GM18517 (cell line): ENCODE measurements around the gene PTK7.

Experiments
- ATAC-seq: cut with Tn5 transposase; IDR thresholded peaks from one replicate; pipeline ENCODE4 v1.9.1; 2021; ENCODE audit warnings: mild to moderate bottlenecking, moderate library complexity; ENCODE audit not compliant: unreplicated experiment

The PTK7 gene

DNA sequence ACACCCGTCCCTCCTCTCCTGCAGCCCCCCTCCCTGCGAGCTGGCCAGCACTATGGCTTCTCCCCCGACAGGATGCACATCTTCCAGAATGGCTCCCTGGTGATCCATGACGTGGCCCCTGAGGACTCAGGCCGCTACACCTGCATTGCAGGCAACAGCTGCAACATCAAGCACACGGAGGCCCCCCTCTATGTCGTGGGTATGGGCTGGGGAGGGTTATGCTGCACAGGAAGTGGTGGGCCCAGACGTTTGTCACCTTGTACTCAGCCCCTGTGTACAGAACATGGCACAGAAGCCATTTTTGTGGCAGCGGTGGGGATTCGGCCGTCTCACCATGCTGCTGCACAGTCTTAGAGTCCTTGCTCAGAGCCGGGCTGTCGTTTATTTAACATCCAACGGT, 66.0 kb downstream of the PTK7 start:
- ATAC-seq: no peak

DNA sequence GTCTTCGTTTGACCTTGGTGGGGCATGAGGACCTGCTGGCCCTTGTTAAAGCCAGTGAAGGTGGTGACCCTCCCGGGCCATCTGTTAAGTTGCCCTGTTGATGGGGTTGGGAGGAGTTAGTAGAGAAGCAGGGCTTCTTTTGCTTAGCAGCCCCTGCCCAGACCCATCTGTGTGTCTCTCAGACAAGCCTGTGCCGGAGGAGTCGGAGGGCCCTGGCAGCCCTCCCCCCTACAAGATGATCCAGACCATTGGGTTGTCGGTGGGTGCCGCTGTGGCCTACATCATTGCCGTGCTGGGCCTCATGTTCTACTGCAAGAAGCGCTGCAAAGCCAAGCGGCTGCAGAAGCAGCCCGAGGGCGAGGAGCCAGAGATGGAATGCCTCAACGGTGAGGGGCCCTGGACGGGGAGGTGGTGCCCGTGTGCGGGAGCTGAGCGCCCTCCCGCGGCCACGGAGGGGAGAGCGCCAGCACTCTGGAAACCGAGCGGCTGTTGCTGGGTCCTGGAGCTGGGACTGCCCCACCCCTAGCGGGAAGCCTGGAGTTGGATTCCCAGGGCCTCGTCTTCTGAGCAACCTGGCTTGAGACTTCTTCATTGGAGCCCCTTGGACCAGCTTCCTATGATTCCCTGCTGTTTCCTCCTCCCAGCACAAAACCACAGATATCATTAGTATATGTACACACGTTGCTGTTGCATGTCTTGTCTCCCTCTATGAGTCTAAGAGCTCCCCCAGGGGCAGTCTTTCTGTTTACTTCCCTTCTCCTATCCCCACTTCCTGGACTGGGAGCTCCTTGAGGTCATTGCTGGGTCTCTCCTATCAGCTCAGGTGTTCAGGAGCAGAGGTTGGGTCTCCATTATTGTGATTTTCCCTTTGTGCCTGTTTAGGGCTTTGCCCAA, 67.4 kb downstream of the PTK7 start:
- ATAC-seq: no peak

DNA sequence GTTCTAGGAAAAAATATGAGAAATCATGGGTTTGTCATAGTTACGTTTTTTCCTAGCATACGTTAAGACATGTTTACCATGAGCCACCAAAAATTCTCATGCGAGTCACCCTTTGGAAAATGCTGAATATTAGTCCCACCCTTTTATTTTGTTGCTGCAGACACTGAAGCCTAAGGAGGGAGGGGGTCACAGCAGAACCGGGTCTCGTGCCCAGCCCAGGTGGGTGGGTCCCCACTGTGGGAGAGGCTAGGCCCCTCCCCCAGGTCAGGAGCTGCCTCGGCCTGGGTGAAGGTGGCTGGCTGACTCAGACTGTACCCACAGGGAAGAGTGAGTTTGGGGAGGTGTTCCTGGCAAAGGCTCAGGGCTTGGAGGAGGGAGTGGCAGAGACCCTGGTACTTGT, 68.8 kb downstream of the PTK7 start:
- no peak for ATAC-seq

DNA sequence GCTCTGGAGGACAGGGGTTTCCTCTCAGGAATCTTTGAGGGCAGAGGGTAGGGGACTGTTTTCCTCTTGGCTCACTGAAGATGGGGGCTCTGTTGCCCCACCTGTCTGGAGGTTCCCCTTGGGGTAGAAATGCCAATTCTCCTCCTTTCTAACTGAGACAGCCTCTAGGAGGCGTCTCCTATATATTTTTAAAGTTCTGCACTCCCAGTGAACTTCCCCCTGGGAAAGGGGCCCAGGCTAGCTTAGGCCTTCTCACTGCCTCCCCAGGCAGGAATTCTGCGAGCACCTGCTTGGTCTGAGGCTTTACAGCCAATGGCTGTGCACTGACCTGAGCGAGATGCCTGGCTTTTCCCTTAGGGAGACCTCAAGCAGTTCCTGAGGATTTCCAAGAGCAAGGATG, 70.1 kb downstream of the PTK7 start:
- ATAC-seq: no peak

DNA sequence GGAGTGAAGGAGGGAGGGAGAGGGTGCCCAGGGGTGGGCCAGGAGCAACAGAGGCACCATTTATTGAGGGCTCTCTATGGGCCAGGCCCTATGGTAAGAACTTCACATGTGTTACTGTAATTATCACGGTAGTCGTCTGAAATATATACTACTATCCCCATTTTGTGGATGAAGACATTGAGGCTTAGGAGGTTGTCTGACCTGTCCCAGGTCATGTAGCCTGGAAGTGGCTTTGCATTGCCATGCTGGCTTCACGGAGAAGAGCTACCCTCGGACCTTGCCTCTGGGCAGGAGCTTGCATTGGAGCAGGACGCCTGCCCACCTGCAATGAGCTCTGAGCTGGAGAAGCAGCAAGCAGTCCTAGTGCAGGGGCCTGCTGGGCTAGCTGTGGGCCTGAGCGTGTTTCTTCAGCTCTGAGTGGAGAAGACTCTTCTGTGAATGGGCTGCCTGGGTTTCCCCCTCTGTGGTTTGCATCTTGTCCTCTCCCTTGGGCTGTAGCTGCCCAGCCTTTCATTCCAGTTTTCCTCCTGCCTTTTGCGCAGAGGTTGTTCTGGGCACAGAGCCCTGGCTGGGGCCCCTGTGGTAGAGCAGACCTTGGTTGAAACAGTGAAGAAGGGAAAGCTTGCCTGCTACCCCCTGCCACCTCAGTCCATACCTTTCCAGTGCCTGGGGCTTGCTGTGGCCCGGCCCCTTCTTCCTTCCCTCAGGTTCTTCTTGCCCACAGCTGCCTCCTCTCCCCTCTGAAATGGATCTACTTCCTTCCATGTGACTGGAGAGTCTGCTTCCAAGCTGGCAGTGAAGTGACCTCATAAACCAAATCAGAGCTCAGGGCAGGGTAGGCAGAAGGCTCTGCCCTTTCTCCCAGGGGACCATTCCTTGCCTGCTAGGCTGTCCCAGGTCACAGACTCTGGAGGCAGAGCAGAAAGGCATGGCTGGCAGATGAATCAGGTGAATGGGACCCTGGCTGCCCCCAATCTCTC, 70.9 kb downstream of the PTK7 start:
- ATAC-seq: no peak

DNA sequence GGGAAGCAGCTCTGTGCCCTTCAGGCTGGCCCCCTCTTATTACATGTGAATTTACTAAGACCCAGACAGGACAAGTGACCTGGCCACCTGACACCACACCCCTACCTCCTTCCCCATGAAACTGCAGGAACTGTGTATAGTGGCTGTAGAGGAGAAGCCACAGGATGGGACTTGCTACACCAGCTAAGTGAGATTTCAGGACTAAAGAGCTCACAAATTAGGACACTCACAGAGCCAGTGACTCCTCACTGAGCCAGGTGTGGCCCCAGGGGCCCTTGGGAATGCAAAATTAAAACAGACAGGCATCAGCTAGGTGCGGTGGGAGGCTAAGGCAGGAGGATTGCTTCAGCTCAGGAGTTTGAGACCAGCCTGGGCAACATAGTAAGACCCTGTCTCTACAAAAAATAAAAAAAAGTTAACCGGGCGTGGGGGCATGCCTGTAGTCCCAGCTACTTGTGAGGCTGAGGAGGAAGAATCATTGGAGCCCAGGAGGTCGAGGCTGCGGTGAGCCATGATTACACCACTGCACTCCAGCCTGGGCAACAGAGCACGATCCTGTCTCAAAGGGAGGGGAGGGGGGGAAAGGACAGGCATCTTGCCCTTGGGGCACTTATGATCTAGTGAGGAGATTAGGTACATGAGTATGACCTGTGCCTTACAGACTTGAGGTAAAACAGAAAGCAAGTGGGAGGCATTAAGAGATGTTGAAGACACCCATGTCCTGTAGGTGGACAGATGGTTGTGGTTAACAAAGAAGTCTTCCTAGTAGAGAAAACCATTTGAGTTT, 71.8 kb downstream of the PTK7 start:
- ATAC-seq: no peak

DNA sequence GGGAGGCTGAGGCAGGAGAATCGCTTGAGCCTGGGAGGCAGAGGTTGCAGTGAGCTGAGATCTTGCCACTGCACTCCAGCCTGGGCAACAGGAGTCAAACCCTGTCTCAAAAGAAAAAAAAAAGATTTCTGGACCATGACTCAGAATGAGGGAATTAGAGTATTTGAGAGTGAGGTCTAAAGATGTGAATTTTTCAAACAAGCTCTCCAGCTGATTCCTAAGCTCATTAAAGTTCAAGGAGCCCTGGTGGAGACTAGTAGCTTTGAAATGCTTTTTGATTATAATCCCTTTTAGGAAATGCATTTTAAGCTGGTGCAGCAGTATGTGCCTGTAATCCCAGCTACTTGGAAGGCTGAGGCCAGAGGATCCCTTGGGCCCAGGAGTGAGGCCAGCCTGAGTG, 73.2 kb downstream of the PTK7 start:
- ATAC-seq: no peak

DNA sequence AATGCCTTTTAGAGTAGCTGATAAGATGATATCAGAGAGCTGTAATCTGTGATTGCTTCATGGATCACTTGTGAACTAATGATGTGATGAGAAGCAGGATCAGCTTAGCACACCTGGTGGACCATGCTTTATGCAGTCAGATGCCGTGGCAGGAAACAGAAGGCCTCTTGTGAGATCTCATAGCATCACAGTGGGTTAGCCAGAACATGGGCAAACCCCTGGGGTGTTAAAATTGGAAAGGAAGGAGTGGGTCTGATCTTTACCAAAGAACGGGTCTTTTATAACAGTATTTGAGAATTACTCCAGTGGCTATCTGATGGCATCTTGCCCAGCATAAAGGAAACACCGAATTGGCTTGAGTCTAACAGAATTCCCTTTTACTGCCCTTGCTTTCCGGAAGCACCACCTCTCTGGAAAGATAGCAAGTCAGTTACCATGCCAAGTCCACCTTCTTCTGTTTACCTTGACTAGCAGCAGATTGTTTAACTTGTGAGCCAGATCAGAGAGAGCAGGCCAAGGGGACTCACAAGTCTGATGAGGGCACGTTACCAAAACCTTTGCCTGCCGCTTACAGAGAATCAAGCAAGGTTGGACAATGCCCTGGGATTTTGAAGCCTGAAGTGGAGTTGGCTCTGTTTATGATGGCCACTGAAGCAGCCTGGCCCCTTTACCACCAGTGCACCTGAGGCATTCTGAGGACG, 74.1 kb downstream of the PTK7 start:
- no peak for ATAC-seq

DNA sequence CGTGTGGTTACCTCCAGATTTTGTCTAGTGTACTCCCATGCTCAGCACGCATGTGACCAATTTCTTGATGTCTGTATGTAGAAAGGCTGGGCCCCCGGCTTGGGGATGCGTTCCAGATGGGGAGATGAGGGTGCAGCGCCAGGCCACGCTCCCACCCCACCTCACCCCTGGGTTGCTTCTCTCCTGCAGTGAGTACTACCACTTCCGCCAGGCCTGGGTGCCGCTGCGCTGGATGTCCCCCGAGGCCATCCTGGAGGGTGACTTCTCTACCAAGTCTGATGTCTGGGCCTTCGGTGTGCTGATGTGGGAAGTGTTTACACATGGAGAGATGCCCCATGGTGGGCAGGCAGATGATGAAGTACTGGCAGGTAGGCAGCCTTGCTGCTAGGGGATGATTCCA, 83.5 kb downstream of the PTK7 start:
- no peak for ATAC-seq

DNA sequence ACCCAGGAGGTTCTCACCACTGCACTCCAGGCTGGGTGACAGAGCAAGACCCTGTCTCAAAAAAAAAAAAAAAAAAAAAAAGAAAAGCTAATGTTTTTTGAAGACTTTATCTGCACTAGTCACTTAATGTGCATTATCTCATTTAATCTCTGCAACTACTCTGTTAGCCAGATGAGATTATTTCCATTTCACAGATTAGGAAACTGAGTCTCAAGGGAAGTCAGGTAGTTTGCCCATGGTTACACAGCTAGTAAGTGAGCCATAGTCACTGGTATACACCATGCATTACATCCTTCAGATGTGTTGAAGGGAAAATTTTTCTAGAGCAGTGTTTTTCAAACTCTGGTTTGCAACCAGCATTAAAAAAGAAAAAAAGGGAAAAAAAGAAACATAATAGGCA, 87.8 kb downstream of the PTK7 start:
- ATAC-seq: no peak

DNA sequence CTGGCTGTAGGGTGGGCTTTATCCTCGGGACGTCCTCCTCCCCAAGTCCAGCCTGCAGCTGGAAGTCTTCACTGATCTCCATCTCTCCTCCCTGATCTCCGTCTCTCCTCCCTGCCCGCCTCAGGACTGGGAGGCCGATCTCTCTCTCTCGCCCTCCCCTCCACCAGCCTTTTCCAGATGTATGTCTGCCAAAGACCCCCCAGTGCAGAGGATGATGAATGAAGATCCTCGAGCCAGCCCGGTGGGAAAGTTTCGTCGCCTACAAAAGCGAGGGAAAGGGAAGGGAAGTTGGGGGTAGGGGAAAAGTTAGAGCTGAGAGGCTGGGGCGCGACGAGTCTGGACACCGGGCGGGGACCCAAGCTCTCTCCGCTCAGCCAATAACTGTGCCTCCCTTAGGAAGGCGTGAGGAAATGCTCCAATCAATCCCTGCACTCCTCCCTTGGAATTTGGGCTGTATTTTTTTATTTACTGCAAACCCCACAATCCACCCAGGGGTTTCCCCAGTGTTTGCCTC, 94.4 kb downstream of the PTK7 start:
- no peak for ATAC-seq

DNA sequence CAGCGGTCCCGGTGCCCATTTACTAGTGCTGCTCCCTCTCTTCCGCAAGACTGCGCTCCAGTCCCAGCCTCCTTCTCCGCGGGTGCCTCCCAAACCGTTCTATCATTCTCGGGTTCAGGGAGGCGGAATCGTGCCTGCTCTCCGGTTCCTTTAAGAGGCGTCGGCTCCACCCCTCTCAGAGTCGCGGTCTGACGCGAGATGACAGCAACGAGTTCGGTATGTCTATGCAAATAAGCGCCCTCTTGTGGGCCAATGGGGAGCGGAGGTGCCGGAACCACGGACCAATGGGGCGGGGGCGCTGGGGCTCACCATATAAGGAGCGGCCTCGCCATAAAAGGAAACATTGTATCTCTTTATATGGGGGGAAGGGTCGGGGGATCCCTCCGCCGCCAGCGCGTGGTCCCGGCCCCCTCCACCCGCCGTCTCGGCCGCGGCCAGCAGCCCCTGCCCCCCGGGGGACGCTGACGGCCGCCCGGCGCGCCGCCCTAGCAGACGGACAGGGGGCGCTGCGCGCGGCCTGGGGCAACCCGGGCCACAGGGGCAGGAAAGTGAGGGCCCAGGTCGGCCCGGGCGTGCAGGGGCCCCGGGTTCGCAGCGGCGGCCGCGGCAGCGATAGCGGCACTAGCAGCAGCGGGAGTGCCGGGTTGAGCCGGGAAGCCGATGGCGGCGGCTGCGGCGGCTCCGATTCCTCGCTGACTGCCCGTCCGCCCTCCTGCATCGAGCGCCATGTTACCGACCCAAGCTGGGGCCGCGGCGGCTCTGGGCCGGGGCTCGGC, 95.0 kb downstream of the PTK7 start, which contains the start of gene SRF:
Gene SRF (plus strand): TSS at position 339 of the 776 bp plus-strand sequence. CDS start 388 bp downstream, at position 727.
- peak; percentile 62 for ATAC-seq

DNA sequence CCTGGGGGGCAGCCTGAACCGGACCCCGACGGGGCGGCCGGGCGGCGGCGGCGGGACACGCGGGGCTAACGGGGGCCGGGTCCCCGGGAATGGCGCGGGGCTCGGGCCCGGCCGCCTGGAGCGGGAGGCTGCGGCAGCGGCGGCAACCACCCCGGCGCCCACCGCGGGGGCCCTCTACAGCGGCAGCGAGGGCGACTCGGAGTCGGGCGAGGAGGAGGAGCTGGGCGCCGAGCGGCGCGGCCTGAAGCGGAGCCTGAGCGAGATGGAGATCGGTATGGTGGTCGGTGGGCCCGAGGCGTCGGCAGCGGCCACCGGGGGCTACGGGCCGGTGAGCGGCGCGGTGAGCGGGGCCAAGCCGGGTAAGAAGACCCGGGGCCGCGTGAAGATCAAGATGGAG, 95.6 kb downstream of the PTK7 start:
- ATAC-seq: peak; percentile 3

DNA sequence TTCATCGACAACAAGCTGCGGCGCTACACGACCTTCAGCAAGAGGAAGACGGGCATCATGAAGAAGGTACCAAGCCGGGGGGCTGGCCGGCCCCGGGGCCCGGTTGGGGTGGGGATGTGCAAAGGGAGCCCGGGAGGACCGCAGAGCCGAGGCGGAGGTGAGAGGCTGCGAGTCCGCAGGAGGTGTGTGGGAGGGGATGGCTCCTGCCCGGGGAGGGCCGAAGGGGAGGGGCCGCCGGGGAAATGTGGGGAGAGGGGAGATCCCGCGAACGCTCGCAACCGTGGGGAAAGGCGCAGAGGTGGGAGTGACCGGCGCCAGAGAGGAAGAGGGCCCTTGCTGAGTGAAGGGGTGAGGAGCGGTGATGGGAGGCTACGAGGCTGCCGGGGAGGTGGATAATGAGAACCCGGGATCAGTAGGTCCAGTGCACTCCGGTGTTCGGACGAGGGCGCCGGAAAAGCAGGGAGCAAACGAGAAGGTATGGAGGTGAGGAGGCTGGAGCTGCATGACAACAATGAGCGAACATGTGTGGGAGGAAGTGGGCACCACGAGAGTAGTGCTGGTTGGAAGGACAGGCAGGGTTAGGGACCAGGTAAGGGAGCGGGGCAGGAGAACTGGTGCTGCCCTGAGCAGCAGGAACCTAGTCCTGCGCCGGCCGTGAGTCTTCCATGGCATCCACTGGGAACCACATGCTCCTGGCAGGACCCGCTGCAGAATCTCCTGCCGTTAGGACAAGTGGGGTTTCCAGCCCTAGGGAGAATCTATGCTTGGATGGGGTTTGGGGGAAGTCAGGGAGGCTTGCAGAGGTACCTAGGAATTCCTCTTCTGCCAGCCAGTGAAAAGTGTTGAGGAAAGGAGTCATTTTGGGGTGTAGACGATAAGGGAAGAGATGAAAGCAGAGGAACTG, 96.2 kb downstream of the PTK7 start:
- no peak for ATAC-seq

DNA sequence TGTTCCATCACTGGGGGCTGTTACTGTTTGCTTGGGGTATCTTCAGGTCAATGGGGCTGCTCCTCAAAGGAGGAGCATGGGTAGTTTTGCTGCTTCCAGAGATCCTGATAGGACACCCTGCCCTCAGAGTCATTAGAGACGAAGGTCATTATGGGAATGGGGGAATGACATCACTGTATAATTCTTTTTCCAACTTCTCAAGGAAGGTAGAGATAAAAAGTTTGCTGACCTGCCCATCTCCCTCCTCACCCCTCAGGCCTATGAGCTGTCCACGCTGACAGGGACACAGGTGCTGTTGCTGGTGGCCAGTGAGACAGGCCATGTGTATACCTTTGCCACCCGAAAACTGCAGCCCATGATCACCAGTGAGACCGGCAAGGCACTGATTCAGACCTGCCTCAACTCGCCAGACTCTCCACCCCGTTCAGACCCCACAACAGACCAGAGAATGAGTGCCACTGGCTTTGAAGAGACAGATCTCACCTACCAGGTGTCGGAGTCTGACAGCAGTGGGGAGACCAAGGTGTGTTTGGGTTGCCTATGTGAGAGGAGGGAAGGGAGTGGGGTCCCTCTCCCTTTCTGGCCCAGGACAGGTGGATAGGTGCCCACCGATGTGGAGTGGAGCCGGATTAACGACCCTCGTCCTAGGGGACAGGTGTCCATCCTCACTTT, 97.6 kb downstream of the PTK7 start:
- ATAC-seq: peak; percentile 1

DNA sequence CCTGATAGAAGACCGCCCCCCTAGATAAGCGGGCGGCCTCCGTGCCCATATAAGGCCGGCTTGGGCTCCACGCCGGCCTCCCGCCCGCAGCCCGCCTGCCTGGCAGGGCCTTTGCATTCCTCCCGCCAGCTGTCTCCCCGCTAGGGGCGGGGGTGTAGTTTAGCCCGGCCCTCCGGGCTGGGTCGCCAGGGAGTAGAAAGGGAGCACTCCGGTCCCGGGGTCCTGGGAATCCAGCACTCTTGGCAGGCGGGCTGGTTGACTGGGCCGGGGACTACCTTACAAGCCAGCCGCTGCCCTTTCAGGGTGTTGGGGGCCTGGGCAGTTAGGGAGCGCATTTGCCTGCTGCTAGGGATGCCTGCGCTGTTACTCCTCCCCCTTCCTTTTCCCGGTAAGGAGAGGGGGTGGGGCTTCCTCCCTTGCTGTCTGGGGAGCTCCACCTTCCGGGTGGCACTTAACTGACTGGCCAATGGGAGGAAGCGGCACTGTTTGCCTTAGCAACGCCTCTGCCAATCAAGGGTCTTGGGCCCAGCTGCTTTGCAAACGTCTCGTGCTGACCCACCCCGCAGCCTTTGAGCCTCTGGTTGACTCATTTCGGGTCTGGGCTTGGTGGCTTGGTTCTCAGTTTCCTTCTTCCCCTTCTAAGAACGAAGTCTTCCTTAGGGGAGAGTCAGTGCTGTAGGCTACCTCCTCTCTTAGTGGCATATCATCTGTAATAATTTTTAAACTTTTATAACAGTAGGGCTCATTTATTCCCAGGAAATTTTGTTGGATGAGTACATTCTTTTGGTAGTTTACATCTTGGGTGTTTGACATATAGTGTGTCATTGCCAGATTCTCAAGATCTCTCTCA, 98.4 kb downstream of the PTK7 start:
- ATAC-seq: peak; percentile 64
